GM18861 (cell line): Measurements from ENCODE around the gene NOP14.
"Not testable (repeated sequence)": the region's sequence is repeated elsewhere in the genome, so short reads cannot be mapped to it uniquely, and the experiment has no call there.

Source experiments
- ATAC-seq: cut with Tn5 transposase; IDR thresholded peaks from one replicate; pipeline ENCODE4 v1.9.1; 2021; ENCODE audit not compliant: unreplicated experiment

Gene NOP14

DNA sequence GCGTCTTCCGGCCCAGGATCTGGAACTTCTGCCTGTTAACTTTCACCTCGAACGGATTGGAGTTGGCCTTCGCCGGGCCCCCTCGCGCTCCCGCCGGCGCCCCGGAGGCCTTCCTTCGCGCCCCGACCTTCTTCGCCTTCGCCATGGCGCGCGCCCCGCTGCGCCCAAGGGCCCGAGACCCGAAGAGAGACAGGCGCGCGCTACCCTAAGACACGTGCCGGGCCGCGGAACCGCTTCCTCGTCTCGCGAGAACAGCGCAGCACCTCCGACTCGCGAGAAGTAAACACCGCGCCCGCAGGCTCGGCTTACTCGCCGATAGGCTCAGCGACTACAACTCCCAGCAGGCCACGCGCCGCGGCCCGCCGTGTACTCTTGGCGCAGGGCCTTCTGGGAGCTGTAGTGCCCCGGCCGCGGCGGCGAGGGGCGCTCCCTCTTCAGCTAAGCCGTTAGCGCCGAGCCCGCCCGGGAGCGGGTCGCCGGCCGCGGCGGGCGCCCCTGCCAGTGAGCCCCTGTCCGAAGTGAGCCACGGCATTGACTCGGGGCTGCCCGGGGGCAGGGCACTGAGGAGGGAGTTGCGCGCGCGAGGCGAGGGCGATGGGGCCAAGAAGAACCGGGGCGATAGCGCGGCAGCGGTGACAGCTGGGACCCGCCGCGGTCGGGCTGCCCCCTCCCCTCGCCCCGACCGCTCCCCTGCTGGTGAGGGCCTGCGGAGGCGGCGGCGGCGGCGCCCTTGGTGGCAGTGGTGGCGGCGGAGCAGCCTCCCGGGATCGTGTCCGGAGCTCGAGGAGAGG is at the start of gene NOP14, which contains the start of gene GRK4:
TSS of gene NOP14 (minus strand) at position 232 of the 791 bp plus-strand sequence. CDS start at position 145, 87 bp downstream.
TSS of gene GRK4 (plus strand) at position 397 of the 791 bp plus-strand sequence. CDS start 500 bp downstream, outside the sequence.
- peak; percentile 90 for ATAC-seq

DNA sequence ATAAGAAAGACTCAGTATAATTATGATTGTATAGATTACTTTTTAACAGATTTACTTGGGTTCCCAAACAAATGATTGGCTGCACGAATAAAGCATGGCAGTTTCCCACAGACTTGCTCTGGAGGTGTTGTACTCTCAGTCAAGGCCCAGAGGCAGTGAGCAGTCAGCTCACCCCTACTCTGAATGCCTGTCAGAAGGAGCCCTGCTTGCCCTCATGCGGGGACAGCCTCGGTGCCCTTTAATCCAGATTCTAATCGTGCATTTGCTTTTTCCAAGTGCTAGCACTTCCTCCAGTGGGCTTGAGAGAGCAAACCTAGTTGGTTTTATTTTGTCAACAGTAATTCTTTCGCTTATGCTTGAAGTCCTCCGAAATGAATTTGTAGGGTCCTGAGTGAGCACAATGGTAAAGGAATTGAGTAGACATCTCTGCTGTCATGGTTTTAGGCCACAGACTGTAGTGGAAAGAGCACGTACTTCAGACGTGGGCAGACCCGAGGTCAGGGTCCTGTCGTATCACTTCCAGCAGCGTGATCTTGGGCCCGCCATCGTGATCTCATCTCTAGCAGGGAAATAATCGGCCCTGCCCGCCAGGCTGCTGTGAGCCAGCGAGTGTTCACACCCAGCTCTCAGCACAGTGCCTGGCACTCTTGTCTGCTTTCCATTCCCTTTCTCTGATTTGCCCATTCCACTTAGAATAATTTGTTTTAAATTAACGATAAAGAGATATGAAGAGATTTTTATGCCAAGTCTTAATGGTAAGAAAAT is 48.4 kb upstream of the NOP14 start:
- ATAC-seq, result no peak

DNA sequence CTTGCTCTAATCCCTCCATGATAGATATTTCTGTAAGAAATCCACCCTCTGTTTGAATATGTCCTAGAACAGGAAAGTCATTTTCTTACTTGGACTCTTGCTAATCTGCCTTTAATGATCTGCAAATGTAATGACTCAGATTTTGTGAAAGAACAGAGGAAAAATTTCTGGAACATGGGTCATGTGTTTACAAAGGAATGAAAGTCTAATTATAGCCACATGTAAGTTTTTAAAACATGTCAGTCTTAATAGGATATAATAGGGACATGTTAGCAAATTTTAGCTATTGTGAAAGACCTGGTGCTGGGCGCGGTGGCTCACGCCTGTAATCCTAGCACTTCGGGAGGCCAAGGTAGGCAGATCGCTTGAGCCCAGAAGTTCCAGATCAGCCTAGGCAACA is 47.8 kb upstream of the NOP14 start:
- no peak for ATAC-seq

DNA sequence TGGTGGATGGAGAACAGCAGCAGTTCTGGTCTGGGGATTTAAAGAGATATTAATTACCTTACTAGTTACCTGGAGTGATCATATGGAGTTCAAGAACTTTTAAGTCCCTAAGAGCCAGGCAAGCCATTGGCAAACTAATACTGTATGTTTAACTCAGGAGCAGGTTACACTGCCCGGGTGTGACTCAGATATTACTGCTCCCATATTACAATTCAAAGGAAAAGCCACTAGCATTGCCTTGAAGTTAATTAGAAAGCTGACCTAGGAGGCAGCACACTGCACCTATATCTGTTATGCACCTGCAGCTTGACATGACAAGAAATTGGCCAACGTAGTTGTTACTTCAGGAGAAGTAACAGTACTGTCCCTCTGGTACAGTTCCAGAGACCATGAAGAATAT is 47.4 kb upstream of the NOP14 start:
- no peak for ATAC-seq

DNA sequence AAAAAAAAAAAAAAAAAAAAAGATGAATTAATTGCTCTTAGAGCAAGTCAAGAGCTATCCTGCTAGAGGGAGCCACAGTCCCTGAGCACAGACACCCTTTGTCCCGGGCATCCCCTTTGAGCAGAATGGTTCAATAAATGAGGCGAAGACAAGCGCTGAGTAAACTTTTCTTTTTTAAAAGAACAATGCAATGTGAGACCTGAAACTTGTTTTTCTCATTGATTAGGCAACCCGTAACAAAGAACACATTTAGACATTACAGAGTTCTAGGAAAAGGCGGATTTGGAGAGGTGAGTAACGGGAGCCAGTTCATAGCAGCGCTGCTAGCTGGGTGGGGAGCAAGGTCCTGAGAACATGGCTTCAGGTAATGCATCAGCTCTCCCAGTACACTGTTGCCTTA is 46.2 kb upstream of the NOP14 start:
- ATAC-seq, result no peak

DNA sequence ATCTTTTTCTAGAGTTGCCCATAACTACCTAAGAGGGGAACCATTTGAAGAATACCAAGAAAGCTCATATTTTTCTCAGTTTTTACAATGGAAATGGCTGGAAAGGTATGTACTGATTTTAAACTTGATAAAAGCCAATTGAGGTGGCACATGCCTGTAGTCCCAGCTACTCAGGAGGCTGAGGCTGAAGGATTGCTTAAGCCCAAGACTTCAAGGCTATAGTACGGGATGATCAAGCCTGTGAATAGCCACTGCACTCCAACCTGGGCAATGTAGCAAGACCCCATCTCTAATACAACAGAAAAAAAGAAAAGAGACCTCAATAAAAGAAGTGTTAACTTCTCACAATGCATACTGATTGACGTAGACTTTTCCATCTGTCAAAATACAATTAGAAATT is 44.5 kb upstream of the NOP14 start:
- ATAC-seq, result no peak

DNA sequence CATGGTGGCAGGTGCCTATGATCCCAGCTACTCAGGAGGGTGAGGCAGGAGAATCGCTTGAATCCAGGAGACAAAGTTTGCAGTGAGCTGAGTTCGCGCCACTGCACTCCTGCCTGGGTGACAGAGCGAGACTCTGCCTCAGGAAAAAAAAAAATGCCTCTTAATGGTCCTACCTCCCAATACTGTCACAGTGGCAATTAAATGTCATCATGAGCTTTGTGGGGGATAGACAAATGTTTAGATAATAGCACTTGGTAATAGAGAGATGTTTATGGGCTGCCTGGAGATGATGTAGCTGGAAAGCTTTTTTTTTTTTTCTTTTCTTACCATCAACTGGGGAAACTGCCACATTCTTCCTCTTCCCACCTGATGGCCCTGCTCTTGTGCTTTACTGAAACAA is 33.2 kb upstream of the NOP14 start:
- no peak for ATAC-seq

DNA sequence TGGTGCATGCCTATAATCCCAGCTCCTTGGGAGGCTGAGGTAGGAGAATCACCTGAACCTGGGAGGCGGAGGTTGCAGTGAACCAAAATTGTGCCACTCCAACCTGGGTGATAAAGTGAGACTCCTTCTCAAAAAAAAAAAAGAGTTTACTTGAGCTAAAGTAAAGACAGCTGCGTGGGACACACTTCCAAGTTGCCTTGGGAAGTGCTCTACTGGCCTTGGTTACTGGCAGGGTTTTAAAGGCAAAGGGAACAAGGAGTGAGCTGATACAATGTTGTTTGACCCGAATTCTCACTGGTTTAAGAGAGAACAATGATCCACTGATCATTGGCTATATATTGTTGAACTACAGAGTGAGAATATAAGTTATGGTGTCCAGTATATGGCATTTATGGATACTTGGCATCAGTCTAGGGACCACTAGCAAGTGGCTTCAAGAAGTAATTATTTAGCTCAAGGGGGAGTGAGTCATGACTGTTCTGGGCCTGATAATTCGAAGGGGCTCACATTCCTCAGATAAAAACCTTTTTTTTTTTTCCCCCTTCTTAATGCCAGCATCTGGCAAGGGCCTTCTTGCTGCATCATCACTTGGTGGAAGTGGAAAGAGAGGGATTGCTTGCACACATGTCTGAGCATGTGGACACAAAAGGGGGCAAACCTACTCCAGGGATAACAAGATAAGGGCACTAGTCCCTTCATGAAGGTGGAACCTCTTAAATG is 32.5 kb upstream of the NOP14 start:
- no peak for ATAC-seq

DNA sequence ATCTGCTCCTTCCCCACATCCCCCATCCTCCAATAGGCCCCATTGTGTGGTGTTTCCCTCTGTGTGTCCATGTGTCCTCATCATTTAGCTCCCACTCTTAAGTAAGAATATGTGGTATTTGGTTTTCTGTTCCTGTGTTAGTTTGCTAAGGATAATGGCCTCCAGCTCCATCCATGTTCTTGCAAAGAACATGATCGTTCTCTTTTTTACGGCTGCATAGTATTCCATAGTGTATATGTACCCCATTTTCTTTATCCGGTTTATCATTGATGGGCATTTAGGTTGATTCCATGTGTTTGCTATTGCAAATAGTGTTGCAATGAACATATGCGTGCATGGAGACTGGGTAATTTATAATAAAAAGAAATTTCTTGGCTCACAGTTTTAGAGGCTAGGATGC is 31.7 kb upstream of the NOP14 start:
- no peak for ATAC-seq

DNA sequence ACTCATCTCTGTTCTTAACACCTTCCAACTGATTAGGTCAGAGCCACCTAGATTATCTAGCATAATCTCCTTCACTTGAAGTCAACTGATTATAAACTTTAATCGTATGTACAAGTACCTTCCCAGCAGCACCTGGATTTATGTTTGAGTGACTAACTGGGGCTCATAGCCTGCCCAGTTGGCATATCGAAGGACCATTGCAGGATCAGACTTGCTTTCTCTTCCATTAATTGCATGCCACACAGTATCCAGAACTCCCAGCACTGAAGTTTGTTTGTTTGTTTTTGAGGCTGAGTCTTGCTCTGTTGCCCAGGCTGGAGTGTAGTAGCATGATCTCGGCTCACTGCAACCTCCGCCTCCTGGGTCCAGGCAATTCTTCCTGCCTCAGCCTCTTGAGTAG is 28.0 kb upstream of the NOP14 start:
- no peak for ATAC-seq

DNA sequence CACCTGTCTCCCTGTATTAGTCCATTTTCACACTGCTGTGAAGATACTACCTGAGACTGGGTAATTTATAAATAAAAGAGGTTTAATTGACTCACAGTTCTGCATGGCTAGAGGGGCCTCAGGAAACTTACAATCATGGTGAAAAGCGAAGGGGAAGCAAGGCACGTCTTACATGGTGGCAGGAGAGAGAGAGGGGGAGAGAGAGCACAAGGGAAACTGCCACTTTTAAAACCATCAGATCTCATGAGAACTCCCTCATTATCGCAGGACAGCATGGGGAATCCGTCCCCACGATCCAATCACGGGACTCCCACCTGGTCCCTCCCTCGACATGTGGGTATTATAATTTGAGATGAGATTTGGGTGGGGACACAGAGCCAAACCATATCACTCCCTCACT is 20.5 kb upstream of the NOP14 start:
- not testable (repeated sequence) for ATAC-seq

DNA sequence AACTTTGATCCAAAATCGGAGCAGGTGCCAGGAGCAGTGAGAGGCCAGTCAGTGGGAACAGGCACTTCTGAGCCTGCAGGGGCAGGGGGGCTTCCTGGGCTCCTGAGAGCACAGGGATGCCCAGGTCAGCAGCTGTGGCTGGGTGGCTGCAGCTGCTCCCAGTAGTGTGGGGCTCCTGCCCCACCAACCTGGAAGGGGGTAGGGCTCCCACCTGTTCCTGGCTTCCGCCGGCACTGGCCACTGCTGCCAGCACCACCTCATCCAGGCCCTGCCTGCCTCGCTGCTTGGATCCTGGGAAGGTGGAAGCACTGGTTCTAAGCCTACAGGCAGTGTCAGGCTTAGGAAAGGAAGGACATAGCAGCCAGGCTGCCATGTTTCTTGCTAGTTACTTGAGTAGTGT is 18.8 kb upstream of the NOP14 start:
- ATAC-seq, result no peak

DNA sequence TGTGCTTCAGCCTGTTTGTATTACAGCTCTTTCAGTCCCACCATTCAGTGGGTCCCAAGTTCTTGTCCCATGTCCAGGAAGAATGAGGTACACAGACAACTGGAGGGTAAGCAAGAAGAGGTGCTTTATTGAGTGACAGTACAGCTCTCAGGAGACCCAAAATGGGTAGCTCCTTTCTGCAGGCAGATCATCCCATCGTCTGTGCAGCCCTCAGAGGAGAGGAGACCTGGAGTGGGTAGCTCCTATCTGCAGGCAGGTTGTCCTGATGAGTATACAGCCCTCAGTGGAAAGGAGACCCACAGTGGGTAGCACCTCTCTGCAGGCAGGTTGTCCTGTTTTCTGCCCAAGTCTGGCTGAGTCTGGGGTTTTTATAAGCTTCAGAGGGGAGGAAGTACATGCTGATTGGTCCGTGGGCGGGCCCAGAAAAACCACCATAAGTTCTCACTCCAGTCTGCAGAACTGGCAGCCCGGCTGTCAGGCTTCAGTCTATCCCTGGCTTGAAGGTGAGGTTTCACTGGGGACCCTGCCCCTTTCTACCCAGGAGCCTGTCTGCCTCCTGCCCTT is 18.1 kb upstream of the NOP14 start:
- ATAC-seq, result no peak

DNA sequence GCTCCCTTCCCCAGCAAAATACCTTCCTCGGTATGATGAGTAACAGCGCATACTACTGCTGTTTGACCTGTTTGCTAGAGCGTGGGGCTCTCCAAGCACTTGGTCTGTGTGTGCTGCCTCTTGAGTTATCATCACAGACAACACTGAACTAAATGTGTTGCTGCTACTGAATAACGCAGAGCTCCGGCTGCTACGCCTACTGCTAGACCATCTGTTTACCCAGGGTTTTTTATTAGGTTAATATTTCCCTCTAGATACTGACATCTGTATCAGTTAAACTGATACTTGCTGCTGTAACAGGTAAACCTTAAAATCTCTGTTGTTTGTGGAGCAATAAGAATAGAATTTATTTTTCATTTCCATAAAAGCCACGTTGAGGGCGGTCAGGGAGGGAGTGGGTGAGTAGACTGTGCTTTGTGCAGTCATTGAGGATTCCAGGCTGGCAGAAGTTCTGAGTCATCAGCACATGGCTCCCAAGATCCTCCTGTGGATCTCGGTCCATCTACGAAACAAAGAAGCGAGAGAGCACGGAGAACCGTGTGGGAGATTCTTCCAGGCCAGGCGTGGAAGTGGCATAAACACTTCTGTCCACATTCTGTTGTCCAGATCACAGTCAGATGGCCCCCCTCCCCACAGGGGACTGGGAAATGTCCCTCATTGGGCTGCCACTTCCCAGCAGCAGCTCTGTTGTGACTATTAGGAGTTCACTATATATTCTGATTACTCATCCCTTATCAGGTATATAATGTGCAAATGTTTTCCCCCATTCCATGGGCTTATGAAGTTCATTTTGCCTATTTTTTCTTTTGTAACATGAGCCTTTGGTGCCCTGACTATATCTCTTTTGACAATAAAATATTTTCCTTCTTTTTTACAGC is 14.2 kb upstream of the NOP14 start:
- no peak for ATAC-seq

DNA sequence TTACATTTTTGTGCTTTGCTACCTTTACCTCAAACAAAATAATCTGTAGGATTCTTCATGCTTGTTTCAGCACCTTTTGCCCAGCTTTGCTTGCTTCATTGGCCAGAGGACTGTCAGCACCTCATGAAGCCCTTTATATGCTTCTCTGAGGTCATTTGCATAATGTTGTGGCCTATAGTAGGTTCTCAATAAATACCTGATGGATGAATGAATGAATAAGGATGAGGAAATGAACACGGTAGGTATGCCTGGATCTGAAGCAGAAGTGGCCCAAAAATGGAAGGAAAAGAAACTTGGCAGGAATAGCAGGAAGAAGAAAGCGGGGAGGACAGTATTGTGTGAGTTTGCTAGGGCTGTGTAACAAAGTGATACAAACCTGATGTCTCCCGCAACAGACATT is 8.1 kb upstream of the NOP14 start:
- ATAC-seq, result no peak

DNA sequence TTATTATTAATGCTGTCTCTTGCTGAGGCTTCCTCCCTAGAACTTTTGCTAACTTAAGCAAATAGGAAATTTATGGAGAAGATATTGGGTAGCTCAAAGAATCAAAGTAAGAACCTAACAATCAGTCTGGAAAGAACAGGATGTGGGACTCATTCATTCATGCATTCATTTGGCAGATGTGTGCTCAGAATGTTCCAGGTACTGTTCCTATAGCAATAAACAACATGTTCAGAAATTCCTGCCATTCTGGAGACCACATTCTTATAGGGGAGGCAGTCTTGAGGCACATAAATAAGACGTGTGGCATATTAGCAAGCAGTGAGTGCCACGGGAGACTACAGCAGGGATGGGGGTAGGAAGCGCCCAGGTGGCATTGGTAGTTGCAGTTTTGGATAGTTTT is 5.2 kb upstream of the NOP14 start:
- no peak for ATAC-seq

DNA sequence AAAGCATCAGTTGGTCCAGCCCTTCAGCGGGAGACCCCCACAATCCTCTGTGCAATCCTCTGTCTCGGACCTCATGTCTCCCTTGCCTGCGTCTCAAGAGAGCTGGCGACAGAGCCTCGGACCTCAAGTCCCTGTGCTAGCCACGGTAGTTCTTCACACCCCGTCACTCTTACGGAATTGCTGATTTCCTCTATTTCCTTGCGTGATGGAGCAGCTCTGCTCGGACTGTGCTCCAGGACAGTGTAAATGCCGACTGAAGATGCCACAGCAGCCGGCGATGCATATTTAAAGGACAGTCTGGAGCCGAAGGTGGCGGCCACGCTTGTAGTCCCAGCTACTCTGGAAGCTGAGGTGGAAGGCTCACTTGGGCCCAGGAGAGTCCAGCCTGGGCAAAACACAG is 2.1 kb upstream of the NOP14 start:
- ATAC-seq, result no peak

DNA sequence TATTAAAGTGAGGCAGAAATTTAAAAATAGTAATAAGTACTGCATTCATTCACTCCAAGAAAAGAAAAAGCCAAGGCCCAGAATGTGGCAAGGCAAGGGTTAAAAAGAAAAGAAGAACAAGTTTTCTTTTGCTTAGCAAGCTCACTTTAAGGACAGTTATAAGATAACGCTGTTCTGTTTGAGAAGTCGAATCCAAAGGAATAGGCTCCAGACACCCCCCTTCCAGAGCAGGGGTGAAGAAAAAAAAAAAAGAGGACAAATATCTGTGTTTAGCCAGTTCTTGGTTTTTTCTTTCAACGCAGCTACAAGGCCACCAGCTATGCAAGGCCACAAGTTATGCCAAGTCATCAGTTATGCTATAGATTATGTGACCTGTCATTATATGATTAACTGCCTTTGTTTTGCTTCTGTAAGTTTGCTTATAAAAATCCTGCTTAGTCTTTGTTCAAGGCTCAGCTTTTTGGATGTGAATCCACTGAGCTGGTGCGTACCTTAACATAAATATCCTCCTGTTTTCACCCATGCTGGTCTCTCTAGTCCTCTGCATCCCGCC is 1.6 kb upstream of the NOP14 start:
- no peak for ATAC-seq

DNA sequence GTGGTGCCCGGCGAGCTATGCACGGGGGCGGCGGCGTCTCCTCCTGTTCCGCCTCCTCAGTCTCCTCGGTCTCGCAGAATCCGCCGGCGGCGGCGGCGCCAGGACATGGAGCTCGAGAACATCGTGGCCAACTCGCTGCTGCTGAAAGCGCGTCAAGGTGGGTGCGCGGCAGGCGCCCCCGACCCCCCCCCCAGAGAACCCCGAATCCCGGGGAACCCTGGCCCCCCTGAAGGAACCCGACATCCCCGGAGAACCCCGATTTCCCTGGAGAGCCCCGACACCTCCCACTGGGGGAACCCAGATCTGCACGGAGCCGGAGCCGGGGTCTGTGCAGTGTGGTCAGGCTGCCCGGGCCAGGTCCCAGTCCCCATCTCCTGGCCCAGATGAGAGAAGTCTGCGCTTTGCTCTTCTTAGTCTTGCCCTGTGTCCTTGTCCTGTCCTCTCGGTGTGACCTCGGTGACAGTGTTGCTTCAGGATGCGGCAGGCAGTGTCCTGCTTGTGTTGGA is 813 bp upstream of the NOP14 start:
- no peak for ATAC-seq

DNA sequence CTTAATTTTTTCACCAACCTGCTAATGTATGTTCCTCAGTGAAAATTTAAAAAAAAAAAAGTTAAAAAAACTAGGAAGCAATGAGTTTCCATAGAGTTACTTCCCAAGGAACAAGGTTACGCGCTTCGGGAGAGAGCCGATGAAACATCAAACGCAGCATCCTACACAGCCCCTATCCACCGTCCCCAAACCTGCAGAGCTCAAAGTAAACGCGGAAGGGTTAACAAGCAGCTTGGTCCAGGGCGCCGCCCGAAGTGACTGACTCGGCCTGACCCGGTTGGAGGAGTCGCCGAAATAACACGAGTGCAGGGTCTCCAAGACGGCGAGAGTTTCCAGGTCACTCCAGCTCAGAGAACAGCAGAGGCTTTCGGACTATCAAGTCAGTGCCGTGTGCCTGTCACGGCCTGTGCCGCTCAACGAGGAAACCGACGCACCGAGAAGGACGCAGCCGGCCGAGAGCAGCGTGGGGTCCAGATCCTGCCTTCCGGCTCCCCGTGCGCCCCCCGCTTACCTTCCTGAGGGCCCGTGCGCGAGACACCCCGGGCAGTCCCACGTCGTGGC is 512 bp downstream of the NOP14 start:
- no peak for ATAC-seq
